Measurements from ENCODE around the gene GRID1.
"Not testable (repeated sequence)": the region's sequence is repeated elsewhere in the genome, so short reads cannot be mapped to it uniquely, and the experiment has no call there.

Gene GRID1

DNA sequence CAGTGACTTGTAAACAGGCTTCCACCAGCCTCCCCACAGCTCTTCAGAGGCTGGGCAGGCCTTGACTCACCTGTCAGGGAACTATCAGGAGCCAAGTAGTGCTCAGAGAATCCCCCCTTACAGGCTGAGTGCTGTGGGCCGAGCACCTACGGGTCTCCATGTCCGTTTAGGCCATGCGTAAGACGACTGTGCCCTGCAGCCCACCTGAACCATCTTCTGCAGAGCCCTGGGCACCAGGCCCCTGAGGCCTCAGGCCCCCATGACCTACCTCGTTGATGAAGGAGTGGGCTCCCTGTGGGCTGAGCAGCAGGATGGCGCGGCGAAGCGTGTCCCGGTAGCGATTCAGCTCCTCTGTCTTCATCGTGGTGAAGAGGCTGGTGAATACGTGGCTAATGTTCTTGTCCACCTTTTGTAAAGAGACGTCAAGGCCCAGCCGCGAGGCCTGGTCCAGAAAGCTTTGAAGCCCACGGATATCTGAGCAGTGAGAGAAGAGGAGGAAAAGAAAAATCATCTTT lies 228.0 kb downstream of the GRID1 start:
- DNase-seq (ENCODE audit: low read depth) = no peak

DNA sequence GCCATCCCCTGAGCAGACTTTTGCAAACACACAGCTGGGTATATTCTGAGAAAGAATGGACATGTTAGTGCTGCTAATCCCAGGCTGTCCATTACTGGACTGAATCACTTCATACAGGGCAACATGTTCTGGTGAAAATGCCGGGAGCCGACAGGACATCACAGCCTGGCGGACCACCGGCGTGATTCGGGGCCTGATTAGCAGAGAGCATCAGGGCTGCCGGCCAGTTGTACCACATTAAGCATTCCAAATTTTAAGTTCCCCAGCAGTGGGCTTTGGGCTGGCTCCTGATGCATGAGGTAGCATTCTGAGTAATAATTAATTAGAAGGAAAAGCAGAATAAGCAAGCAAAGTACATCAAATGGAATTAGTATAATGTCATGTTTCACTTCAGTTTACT lies 229.0 kb downstream of the GRID1 start:
- no peak for DNase-seq (ENCODE audit: low read depth)

DNA sequence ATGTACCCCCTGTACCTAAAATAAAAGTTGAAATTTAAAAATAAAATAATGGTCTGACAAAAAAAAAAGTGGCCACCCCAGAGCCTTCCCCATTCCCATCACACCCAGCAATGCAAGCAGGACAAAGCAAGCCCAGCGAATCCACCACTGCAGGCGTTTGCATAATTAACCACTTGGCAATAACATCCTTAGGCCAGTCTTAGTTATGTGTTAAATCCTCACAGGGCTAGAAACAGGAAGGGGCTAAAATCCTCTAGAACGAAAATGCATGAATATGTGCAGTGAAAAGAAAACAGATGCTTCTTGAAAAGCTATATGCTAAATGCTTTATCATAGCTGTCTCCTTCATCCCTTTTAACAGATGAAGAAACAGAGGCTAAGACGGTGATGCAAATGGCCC lies 229.7 kb downstream of the GRID1 start:
- DNase-seq (ENCODE audit: low read depth) = no peak

DNA sequence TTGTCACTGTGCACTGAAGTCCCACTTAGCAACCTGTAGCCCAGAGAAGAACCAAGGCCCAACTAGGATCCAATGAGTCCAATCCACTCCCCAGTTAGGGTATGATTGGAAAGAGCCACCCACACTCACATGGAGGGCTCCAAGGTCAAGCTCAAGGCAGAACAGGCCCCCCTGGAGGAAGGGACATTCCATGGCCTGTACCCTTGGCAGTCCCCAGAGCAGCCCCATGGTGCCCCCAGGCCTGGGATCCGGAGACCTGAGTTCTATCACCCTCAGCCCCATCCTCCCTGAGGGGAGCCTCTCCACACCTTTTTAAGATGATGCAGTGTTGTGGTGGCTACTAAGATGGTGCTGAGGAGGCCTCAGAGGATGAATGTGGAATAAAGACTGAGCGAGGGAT lies 231.4 kb downstream of the GRID1 start:
- no peak for DNase-seq (ENCODE audit: low read depth)

DNA sequence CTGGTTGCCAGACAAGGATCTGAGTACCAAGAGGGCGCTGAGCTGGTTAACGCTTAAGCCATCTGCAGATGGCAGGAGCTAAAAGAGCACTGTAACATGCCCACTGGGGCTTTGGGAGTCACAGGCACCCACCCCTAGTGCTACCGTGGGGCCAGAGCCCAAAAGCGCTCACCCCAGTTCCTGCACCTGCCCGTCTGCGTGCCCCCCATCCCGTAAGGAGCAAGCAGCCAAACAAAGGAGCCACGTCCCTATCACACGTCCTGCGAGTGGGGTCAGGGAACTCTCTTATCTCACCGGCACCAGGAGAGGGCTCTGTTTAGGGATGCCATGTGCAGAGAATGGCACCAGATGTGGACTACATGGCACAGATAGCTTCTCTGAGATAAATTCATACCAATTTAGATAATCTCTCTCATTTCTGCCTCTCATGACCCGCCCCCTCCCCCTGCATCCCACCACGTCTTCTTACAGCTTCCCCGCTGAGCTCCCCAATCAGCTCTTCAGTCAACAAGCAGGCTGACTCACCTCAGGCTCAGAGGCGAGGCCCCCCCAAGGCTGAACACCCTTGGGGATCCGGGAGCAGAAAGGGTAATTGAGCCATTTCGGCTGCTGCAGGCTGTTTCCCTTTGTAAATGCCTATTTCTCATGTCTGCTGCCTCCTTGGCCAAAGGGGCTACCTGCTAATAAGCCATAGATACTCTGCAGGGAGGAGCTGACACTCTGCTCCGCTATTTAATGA lies 235.7 kb downstream of the GRID1 start:
- DNase-seq (ENCODE audit: low read depth) = no peak

DNA sequence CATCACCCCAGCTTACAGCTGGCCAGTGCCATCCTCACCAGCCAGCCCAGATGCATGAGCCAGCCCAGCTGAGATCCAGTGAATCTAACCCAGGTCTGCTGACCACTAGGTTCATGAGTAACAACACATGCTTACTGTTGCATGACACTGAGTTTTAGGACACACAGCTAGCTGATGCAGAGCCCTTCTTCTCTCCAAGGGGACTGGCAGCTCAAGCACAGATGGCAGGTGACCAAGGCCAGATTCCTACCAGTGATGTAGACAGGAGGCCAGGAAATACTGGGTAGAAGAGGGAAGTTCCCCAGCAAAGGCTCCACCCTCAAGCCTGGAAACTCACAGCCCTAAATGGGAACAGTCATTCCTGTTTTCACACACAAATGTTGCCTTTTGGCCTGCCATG lies 236.6 kb downstream of the GRID1 start:
- DNase-seq (ENCODE audit: low read depth) = no peak

DNA sequence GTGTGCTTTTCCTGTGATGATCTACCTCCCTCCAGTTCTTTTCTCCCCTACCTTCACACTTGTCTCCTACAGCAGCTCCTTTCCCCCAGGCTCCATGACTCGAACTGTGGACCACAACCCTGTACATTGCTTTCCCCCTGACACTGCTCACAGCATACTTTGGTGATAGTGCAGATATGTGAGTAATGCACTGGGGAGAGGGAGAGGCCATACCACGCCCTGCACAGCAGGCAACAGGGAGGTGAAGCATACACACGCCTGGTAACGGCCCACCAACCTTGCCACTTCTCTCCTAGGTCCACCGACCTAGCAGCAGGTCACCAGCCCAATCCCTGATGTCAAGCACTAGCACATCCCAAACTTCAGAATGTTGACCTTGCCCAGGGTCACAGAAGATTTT lies 238.2 kb downstream of the GRID1 start:
- no peak for DNase-seq (ENCODE audit: low read depth)

DNA sequence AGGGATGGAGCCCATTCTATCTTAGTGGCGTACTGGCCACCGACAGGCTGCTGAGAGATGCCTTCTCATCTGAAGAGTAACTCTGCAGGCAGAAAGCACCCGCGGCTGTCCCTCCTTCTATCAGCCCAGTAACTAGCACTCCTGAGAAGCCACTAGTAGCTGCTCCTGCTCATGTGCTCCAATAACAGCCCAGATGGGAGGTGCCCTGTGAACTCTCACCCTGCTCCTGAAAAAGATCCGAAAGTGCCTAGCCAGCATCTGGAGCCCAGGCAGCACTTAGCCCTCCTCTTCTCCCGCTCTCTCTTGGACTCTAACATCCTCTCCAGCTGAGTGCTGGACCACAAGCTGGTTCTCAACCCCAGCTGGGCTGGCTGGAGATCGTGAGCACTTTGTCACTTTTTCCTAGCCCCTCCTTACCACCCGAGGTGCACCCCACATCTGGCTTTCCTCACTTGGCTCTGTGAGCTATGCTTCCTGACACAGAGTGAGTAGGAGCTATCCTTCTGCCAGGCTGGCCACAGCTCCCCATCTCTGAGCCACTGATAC lies 239.2 kb downstream of the GRID1 start:
- DNase-seq (ENCODE audit: low read depth) = no peak

DNA sequence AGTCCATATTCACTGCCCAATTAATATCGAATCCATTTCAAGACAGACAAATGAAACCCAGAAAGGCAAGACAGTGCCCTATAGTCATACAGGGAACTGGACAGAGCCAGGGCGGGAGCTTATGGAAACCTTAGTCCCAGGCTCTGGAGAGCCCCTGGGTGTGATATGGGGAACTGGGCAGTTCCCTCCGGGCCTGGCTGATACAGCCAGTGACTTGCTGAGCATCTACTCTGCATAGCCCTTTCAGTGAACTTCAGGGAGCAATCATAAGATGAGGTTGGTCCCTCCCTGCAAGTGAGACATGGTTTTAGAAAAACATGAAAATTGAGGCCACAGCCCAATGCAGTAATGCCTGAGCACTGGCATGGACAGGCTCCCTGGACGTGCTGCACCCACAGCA lies 241.9 kb downstream of the GRID1 start:
- no peak for DNase-seq (ENCODE audit: low read depth)

DNA sequence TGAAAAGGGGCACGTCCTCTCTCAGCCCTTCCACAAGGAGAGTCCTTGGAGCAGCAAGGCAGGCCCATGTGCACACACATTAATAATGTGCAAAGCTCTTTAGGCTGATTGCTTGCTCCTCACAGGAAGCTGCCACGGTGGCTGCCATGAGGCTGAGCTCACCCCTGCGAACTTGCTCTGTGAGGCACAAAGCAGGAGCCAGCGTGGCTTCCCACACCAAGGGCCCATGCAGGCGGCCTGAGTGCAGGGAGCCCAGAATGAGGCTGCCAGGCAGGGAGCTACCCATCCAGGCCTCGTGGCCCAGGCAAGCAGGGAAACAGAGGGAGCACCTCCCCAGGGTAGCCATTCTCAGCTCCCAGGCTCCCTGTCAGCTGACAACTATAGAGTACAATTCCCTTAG lies 242.9 kb downstream of the GRID1 start:
- DNase-seq (ENCODE audit: low read depth) = no peak

DNA sequence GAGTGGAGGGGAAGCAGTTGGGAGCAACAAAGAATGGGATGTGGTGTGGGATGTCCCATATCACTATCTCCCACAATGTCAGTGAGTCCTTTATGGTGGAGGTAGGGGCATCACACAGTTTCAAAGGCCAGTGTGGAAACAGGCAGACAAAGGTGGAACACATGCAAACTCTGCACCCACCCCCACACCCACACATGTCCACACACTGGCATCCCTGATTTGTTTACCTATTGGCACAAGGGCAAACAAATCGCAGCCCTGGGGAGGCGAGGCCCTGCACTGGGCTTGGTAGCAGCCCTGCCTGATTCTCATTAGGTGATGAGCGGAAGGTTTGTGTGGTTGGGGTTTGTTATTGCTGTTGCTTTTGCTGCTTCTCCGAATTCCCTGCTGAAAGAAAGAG lies 243.3 kb downstream of the GRID1 start:
- DNase-seq (ENCODE audit: low read depth) = no peak

DNA sequence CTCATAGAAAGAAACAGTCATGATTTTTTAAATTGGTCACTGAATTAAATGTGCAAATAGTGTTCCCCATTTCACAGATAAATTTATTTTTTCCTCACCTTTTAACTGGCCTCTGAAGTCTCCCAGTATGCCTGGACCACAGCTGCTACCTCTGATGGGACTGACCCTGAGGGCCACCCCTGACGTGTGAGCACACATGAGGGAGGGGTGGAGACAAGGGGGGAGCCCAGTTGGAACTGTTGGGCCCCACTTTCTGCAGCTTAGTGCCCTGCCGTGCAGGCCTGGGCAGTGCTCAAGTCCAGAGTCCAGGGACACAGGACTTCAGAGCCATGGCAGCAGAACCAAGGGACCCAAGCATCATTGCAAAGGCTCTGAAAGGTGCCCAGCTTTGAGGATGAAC lies 243.9 kb downstream of the GRID1 start:
- DNase-seq (ENCODE audit: low read depth) = no peak

DNA sequence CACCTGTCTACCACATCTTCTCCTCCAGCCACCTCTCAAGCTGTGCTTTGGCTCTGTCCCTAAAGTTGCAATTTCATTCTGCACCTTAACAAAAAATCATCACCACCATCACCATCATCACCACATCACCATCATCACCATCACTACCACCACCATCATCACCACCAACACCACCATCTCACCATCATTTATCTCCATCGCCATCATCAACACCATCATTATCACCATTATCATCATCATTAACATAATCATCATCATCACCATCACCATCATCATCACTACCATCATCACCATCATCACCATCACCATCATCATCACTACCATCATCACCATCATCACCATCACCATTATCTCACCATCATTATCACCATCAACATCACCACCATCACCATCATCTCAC lies 245.4 kb downstream of the GRID1 start:
- DNase-seq (ENCODE audit: low read depth) = no peak

DNA sequence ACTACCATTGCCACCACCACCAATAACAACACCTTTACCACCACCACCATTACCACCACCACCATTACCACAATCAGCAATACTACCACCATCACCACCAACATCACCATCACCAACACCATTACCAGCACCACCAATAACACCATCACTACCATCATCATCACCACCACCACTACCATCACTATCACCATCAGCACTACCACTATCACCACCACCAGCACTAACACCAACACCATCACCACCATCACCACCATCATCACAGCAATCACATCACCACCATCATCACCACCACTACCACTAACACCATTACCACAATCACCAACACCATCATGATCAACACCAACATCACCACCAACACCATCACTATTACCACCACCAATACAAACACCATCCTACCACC lies 249.5 kb downstream of the GRID1 start:
- no peak for DNase-seq (ENCODE audit: low read depth)

DNA sequence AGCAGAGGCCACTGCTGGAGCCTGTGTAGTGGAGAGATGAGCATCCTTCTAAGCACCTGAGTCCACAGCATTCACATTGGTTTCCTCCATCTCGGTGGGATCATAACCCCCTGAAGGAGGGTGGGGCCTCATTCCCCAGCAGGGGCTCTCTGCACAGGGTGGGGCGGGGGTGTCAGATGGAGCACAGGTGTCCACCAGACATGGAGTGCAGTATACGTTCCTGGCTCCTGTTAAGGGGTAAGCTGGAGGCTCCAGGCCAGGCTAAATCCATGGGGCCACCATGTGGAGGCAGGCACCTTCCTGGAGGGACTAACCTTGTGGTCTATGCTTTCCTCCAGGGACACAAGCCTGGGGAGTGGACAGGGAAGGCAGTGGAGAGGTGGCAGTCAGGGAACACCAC lies 252.6 kb downstream of the GRID1 start:
- DNase-seq (ENCODE audit: low read depth) = no peak

DNA sequence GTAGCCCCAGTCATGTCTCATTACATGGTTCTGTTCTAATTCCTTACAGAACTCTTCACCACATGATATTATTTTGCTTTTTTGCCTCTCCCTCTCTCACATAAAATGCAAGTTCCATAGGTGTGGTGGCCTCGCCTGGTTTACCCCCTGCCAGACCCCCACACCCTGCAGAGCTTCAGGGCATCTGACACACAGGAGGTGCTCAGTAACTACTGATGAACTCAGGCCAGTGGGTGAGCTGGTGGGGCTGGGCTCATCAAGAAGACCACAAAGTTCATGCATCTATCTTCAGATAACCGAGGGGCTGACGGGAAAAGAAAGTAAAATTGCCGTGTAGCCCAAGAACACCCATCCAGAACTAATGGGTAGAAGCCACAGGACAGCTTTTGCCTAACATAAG lies 253.1 kb downstream of the GRID1 start:
- no peak for DNase-seq (ENCODE audit: low read depth)

DNA sequence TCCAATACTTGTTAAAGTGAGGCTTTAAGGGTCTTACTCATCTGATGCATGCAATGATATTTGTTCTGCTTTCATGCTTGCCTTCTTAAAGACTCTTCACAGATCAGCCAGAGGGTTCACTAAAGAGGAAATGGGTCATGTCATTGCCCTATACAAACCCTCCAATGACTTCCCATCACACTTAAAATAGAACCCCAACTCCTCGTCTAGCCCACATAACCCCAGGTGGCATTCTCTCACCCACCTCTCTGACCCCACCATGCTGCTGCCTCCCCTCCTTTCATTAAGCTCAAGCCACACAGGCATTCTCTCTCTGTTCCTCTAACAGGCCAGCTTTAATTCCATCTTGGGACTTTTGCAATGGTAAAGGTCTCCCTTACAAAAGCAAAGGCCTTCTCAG lies 253.6 kb downstream of the GRID1 start:
- DNase-seq (ENCODE audit: low read depth) = no peak

DNA sequence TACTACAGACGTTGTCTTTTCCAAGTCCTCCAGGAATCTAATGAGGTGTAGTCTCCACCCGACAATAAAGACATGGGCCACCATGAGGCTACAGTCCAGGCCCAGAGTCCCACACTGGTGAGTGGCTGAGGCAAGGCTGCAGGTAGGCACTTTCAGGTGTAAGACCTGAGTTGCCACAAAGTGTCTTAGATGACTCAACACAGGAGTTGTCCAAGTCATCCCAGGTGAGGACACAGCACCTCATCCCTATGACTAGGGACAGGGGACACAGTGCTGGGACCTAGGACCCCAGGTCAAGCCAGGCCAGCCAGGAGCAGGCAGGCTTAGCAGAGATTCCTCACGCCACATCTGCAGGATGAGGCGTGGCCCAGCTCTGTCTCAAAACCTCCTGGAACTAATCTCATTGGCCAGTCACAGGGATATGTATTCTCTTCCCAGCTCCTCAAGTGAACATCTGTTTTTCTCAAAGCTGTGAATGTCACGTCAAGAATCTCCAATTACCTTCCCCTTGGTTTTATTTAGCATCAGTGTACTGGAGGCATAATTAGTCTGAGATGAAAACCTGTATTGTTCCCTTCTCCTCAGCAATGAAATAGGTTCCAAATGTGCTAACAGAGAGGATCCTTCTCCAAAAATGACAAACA lies 254.6 kb downstream of the GRID1 start:
- no peak for DNase-seq (ENCODE audit: low read depth)

DNA sequence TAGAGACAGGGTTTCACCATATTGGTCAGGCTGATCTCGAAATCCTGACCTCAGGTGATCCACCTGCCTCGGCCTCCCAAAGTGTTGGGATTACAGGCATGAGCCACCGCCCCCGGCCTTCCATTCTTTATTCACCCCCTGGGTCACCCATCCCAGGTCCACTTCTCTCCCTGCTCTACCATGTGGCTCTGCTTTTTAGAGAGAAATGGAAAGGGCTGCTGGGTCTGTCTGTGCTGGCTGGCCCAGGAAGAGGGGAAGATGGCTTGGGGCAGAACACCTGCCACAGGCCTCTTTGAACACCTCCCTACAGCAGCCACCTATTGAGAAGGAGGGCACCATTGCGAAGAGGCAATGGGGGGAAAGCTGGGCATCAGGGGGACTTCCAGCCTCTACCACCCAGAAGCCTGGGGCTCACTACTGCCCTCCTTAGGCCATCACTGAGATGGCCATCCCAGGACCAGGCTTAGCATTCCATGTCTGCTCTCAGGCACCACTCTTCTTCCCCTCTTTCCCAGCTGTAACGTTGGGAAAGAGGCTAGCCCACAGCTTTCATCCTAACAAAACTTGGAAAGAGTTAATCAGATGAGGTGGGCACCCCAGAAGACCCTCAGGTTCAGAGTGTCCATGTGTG lies 256.3 kb downstream of the GRID1 start:
- DNase-seq (ENCODE audit: low read depth) = no peak

DNA sequence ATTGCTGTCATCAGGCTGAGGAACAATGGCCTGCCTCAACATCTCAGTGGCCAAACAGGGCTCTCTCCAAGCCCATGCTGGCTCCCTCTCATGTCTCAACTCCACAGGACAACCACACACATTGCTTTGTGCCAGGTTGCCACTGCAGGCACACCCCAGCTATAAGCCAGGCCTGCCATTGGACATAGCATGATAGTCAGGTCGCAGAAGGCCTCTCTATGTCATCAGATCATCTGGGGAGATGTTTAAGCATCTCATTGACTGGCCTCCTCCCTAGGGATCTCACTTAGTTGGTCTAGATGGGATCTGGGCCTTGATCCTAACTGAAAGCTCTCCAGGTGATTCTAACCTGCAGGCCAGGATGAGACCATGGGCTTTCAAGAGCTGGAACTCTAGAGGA lies 257.2 kb downstream of the GRID1 start:
- DNase-seq (ENCODE audit: low read depth) = no peak

DNA sequence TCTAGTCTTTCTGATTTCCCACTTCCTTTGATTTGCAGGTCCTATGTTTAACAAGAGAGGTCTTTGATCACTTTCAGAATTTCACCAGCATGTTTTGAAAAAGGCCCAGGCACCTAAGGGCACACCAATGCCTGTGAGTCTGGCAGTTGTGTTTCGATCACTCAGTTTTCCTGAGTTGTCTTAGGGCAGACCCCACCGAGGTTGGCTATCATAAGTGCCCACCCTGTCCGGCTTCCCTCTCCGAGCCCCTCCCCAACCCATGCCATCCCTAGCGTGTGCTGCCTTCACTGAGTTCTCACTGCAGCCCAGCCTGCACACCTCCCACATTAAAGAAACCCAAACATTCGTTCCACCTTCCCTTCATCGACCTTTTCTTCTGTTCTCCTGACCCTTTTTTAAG lies 257.9 kb downstream of the GRID1 start:
- DNase-seq (ENCODE audit: low read depth) = no peak

DNA sequence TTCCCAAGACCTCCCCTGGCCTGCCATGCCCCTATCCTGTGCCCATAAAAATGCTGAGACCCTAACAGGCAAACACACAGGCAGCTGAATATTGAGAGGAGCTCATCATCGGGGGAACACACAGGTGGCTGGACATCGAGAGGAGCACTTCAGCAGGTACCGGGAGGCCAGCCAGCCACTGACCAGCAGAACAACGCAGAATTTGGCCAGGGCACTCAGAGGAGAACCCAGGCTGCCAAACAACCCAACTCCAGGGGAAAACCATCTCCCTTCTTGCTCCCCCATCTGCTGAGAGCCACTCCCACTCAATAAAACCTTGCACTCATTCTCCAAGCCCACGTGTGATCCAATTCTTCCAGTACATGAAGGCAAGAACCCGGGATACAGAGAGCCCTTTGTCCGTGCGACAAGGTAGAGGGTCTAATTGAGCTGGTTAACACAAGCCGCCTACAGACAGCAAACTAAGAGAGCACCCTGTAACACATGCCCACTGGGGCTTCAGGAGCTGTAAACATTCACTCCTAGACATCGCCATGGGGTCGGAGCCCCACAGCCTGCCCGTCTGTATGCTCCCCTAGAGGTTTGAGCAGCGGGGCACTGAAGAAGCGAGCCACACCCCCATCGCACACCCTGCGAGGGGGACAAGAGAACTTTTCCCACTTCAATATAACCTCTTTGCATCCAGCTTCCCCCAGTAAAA lies 258.8 kb downstream of the GRID1 start:
- not testable (repeated sequence) for DNase-seq (ENCODE audit: low read depth)

DNA sequence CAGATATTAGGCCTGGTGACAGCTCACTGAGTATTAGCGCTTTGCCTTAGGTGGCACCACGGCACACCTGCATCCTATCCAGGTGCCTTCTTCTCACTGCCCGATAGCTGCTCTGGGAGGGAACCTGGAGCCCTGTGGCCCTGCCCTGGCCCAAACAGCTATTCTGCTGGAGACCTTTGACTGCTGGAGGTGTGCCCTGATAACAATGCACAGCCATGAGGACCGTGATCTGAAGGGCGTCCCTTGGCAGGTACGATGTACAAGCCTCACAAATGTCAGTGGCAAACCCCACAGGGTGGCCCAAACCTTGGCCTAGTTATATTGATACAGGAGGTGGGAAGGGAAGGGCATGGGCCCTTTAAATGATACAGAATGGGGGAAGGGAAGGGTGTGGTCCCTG lies 259.5 kb downstream of the GRID1 start:
- DNase-seq (ENCODE audit: low read depth) = no peak

All from stimulated activated CD8-positive, alpha-beta memory T cell treated with anti-CD3 and anti-CD28 coated beads, Interleukin-4, amount 100 ng/mL, for 24 hours (primary cell).